Measurements from ENCODE around the gene WDR86.

WDR86 gene

GRCh38 chr7:151428378-151429236 lies 18.8 kb upstream of the WDR86 start:
- no peak for DNase-seq (ENCODE audit: low read depth in 1 of 2, low spot score in 1 of 2)

- no peak for DNase-seq (ENCODE audit: low read depth in 1 of 2, low spot score in 1 of 2)
Observed at GRCh38 chr7:151427705-151428377, 18.0 kb upstream of the WDR86 start.

DNA sequence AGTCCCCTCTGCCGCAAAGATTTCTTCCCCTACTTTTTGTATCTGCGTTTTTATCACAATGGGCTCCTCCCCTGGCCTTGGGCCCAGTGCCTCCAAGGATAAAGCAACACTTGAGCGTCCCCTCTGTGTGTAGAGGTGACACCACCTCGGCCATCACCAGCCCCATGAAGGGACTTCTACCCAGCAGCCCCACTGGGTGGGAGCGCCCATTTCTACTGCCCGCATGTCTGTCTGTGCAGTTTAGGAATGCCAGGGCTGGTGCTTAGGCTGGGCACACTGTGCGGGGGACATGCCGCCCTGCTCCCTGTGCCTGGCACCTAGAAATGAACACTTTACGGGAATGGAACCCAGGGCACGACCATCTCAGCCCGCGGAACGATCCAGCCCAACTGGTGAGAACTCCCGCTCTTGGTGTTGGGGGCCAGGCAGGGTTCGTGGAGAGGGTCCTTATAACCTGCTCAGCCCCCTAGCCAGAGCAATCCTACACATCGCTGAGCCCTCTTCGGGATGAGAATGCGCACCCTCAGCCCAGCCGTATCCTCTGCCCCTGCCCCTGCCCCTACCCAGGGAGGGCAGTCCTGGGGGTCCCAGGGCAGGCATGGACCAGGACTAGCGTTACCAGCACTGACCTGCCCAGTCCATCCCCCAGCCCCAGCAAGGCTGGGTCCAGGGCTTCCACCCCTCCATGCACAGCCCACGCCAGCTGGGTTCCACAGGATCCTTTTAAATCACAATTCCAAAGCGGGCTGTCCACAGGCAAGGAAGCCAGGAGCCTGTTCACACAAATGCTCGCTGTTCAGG lies 17.3 kb upstream of the WDR86 start:
- DNase-seq (ENCODE audit: low read depth in 1 of 2, low spot score in 1 of 2): no peak

- no peak for DNase-seq (ENCODE audit: low read depth in 1 of 2, low spot score in 1 of 2)
Observed at GRCh38 chr7:151426441-151426903, 16.6 kb upstream of the WDR86 start.

GRCh38 chr7:151425670-151426440 lies 16.0 kb upstream of the WDR86 start:
- no peak for DNase-seq (ENCODE audit: low read depth in 1 of 2, low spot score in 1 of 2)

GRCh38 chr7:151424799-151425198 lies 15.0 kb upstream of the WDR86 start:
- DNase-seq (ENCODE audit: low read depth in 1 of 2, low spot score in 1 of 2): no peak

GRCh38 chr7:151423936-151424335 lies 14.1 kb upstream of the WDR86 start:
- no peak for DNase-seq (ENCODE audit: low read depth in 1 of 2, low spot score in 1 of 2)

DNA sequence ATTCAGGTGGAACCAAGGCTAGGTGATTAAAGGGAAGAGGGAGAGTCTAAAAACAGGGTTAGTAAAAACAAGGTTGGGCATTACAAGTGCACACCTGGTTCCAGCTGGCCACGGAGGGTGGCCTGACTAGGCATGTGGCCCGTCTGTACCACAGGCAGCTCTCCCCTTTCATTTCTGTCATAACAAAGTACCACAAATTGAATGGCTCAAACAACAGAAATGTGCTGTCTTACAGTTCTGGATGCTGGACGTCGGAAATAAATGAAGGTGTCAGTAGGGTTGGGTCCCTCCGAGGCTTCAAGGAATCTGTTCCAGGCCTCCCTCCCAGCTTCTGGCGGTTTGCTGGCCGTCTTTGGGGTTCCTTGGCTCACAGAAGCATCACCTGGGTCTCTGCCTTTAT lies 13.4 kb upstream of the WDR86 start:
- DNase-seq (ENCODE audit: low read depth in 1 of 2, low spot score in 1 of 2): no peak

DNA sequence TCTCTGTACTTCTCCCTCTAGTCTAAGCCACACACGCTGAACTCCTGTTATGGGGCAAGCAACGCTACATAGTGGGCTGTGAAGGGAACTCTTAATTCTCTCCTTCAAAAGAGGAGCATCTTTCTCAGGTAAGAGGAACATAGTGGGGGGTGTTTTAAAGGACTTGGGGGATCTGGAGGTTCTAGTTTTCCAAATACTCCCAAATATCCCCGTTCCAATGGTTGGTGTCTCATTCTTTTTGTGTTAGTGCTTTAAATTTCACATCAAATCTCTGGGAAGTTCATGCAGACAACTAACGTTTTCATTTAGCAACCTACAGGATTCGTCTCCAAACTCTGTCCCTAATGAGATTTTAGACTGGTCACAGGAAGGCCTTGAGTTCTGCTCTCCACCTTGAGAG lies 12.4 kb upstream of the WDR86 start:
- DNase-seq (ENCODE audit: low read depth in 1 of 2, low spot score in 1 of 2): no peak

DNA sequence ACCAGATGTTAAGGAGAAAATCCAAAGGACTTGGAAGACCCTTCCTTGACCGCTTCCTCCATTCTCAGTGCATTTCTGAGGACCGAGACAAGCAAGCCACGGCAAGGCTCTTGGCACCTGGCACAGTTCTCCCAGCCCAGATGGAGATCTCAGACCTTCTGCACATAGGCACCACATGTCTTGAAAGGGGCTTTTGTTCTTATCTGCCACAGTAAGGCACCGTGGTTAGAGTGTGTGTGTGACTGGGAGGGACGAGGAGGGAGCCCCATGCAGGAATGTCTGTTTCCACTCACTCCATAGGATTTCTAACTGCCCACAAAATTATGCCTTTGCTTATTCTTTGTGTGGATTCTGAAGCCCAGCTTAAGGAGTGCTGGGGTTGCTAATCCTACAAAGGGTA lies 10.3 kb upstream of the WDR86 start:
- no peak for DNase-seq (ENCODE audit: low read depth in 1 of 2, low spot score in 1 of 2)

DNA sequence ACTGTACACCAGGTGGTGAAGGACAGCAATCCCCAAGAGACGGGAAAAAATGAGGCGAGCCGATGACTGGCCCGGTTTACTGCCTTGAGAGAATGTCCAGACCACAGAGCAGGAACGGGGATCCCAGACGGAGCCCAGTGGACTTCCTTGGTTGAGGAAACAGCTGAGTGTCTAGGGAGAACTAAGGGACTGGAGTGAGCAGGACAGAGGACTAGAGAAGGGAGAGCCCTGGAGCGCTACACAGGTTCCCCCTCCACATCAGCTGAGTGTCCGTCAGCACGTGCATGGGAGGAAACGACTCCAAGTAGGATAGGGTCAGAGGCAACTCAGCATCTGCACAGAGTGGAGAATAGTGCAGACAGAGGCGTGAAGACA lies 7.1 kb upstream of the WDR86 start:
- no peak for DNase-seq (ENCODE audit: low read depth in 1 of 2, low spot score in 1 of 2)

DNA sequence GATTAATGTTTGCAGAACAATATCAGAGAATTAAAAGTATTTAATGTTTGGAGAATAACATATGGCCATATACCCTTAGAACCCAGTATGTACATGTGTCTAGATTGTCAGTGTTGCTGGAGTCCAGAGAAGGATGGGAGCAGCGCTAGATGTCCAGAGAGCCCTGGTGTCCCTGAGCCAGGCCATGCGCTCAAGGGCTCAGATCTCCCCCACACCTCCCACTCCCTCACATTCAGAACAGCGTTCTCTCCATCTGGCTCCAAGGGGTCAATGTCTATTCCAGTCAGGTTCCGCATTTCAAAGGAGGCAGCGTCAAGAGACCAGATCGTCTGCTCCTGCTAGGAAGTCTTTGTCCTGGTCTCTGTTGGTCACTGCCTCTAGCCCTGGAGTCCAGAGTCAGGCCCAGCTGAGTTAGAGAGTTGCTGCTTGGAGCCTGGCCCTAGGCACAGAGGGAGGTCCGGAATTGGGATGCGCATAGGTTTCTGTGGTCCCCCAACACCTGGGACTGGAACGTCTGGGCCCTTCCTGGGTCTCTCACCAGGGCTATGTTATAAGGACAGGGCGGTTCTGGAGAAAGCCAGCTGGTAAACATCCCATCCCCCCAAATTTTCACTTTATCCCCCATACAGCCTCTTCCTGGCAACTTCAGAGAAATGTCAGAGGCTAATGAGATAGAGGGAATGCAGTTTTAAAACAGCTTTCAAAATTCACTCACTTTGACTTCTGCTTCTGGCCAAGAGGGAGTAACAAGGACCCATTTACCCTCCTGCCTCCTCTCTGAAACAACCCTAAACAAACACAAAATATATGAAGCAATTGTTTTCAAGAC lies 6.5 kb upstream of the WDR86 start:
- no peak for DNase-seq (ENCODE audit: low read depth in 1 of 2, low spot score in 1 of 2)

- DNase-seq (ENCODE audit: low read depth in 1 of 2, low spot score in 1 of 2): no peak
Observed at GRCh38 chr7:151415375-151416105, 5.7 kb upstream of the WDR86 start.

DNA sequence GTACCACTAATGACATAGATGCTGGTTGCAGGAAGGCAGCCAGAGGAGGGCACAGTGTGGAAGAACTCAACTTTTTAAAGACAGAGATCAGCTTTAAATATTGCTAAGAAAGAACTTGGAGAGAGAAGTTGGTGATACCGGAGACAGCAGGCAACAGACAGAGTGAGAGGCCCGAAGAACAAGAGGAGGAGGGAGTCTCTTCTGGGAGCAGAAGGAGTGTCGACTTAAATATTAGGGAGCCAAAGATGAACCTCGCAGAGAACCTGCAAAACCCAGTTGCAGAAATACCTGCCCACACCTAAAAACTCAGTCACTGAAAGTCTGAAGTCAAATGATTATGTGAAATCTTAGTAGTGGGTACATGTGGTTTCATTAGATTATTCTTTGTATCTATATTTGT lies 3.4 kb upstream of the WDR86 start:
- no peak for DNase-seq (ENCODE audit: low read depth in 1 of 2, low spot score in 1 of 2)

GRCh38 chr7:151412318-151412717 lies 2.5 kb upstream of the WDR86 start:
- DNase-seq (ENCODE audit: low read depth in 1 of 2, low spot score in 1 of 2): no peak

GRCh38 chr7:151411551-151411950 lies 1.7 kb upstream of the WDR86 start:
- DNase-seq (ENCODE audit: low read depth in 1 of 2, low spot score in 1 of 2): no peak

GRCh38 chr7:151410405-151411390 lies 860 bp upstream of the WDR86 start:
- no peak for DNase-seq (ENCODE audit: low read depth in 1 of 2, low spot score in 1 of 2)
